Measurements from ENCODE around the gene OLIG1.

DNA sequence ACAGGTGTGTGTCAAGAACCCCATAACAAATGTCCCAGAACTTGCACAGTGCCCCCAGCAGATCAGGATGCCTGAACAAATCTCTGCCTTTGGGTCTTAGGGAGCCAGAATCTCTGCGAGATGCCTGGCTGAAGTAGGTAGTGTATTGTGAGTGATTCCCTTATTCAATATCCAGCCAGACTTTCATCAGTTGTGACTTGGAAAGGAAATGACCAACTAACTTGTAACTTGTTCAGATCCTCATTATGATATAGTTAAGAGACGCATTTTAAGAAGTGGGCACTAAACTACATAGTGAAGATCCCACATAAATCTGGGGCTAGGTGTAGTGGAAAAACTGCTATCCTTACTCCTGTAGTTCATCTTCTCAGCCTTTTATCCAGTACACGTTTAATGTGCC, 32.4 kb upstream of the OLIG1 start:
- TF ChIP-seq, protein P1, sequence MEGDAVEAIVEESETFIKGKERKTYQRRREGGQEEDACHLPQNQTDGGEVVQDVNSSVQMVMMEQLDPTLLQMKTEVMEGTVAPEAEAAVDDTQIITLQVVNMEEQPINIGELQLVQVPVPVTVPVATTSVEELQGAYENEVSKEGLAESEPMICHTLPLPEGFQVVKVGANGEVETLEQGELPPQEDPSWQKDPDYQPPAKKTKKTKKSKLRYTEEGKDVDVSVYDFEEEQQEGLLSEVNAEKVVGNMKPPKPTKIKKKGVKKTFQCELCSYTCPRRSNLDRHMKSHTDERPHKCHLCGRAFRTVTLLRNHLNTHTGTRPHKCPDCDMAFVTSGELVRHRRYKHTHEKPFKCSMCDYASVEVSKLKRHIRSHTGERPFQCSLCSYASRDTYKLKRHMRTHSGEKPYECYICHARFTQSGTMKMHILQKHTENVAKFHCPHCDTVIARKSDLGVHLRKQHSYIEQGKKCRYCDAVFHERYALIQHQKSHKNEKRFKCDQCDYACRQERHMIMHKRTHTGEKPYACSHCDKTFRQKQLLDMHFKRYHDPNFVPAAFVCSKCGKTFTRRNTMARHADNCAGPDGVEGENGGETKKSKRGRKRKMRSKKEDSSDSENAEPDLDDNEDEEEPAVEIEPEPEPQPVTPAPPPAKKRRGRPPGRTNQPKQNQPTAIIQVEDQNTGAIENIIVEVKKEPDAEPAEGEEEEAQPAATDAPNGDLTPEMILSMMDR (IDR thresholded peaks at IDR 0.05 in 8 of 11, conservative IDR thresholded peaks at IDR 0.05 in 3 of 11), result no peak
- TF ChIP-seq POLR2A (IDR thresholded peaks at IDR 0.05) (no peak), POLR2AphosphoS5 (IDR thresholded peaks at IDR 0.05) (no peak)

Data from spleen (tissue), 7 donors.